GM23338 (cell line): ENCODE results near the gene ATP5PB. TPM values are rescaled to one million over a fixed set of nuclear protein-coding genes. Genes with fewer than 3 reads are reported as not detected.

Experiments
- ATAC-seq: fragments of 200-7000 bp; cut with Tn5 transposase; 3 replicates; pipeline ENCODE4 v1.9.1; 2020
- DNase-seq: peaks from one replicate; pipeline ENCODE4 v3.0.0-alpha.2; 2015; ENCODE audit warnings: low spot score
- H2AFZ ChIP-seq: fragments of 200-600 bp; sonication (generic); 2 replicates; pipeline ENCODE4 v1.8.0; 2016; ENCODE audit warnings: antibody characterized with exemption, mild to moderate bottlenecking, moderate library complexity
- H3F3A ChIP-seq: fragments of 200-600 bp; sonication (generic); replicated peaks from 2 replicates; pipeline ENCODE4 v1.8.0; 2017; ENCODE audit warnings: antibody characterized with exemption, mixed run types, low read depth
- H3K27ac ChIP-seq: fragments of 200-600 bp; sonication (generic); 2 replicates; pipeline ENCODE4 v1.6.1; 2016; ENCODE audit warnings: low read depth
- H3K27me3 ChIP-seq: fragments of 200-600 bp; sonication (generic); 2 replicates; pipeline ENCODE4 v1.8.0; 2016; ENCODE audit warnings: mild to moderate bottlenecking, mixed run types, moderate library complexity; ENCODE audit not compliant: insufficient read depth
- H3K36me3 ChIP-seq: fragments of 200-600 bp; sonication (generic); 2 replicates; pipeline ENCODE4 v1.8.0; 2016; ENCODE audit warnings: mild to moderate bottlenecking; ENCODE audit not compliant: insufficient read depth
- H3K4me1 ChIP-seq: fragments of 200-600 bp; sonication (generic); 2 replicates; pipeline ENCODE4 v1.8.0; 2016; ENCODE audit warnings: mild to moderate bottlenecking, moderate library complexity; ENCODE audit not compliant: insufficient read depth
- H3K4me2 ChIP-seq: fragments of 200-600 bp; sonication (generic); 2 replicates; pipeline ENCODE4 v1.7.1; 2017; ENCODE audit warnings: mixed run types
- H3K4me3 ChIP-seq: fragments of 200-600 bp; sonication (generic); 2 replicates; pipeline ENCODE4 v1.6.1; 2016; ENCODE audit warnings: mixed run types
- H3K79me2 ChIP-seq: fragments of 200-600 bp; sonication (generic); replicated peaks from 2 replicates; pipeline ENCODE4 v1.8.0; 2017; ENCODE audit warnings: mild to moderate bottlenecking; ENCODE audit not compliant: insufficient read depth
- H3K9me2 ChIP-seq: fragments of 200-600 bp; sonication (generic); 2 replicates; pipeline ENCODE4 v1.8.0; 2017; ENCODE audit not compliant: insufficient read depth
- H4K20me1 ChIP-seq: fragments of 200-600 bp; sonication (generic); replicated peaks from 2 replicates; pipeline ENCODE4 v1.8.0; 2017; ENCODE audit warnings: mild to moderate bottlenecking; ENCODE audit not compliant: insufficient read depth
- H3K27ac Mint-ChIP-seq: 2 replicates; pipeline ENCODE4 v1.8.0; 2020; ENCODE audit warnings: inconsistent platforms, mild to moderate bottlenecking, moderate library complexity, mixed read lengths
- H3K27me3 Mint-ChIP-seq: 3 replicates; pipeline ENCODE4 v1.8.0; 2022; ENCODE audit warnings: low read depth, mild to moderate bottlenecking, moderate library complexity, mixed read lengths, inconsistent platforms; ENCODE audit not compliant: insufficient read depth, poor library complexity
- H3K36me3 Mint-ChIP-seq: 3 replicates; pipeline ENCODE4 v1.8.0; 2021; ENCODE audit warnings: low read depth, mild to moderate bottlenecking, inconsistent platforms, moderate library complexity, mixed read lengths
- H3K4me1 Mint-ChIP-seq: 3 replicates; pipeline ENCODE4 v1.8.0; 2020; ENCODE audit warnings: mild to moderate bottlenecking, inconsistent platforms, mixed read lengths
- H3K4me3 Mint-ChIP-seq: 3 replicates; pipeline ENCODE4 v1.8.0; 2021; ENCODE audit warnings: moderate library complexity, mild to moderate bottlenecking, inconsistent platforms, mixed read lengths
- H3K9me3 Mint-ChIP-seq: 3 replicates; pipeline ENCODE4 v1.8.0; 2020; ENCODE audit warnings: moderate library complexity, mild to moderate bottlenecking, inconsistent platforms, mixed read lengths
- CREB1 ChIP-seq: fragments of 250-450 bp; sonication (Bioruptor Pico); IDR thresholded peaks from 2 replicates; pipeline ENCODE4 v1.5.0; 2020; ENCODE audit warnings: low read depth, mild to moderate bottlenecking, moderate library complexity
- CTCF ChIP-seq, 2 experiments: fragments of 200-600 bp in 1 of 2; sonication (generic) in 1 of 2; conservative IDR thresholded peaks; 2 replicates each; pipeline versions ENCODE4 v1.5.1 to v1.6.1; 2016 to 2017; ENCODE audit warnings: antibody characterized with exemption in 2 of 2, low read depth in 2 of 2, mild to moderate bottlenecking in 2 of 2, moderate library complexity in 1 of 2
- ETS1 ChIP-seq: IDR thresholded peaks from 2 replicates; pipeline ENCODE4 v1.6.1; 2016; ENCODE audit warnings: antibody characterized with exemption
- EZH2 ChIP-seq: fragments of 200-600 bp; sonication (generic); IDR thresholded peaks from one replicate; pipeline ENCODE4 v1.8.0; 2017; ENCODE audit warnings: antibody characterized with exemption, mild to moderate bottlenecking, low read depth; ENCODE audit not compliant: unreplicated experiment
- EZH2phosphoT487 ChIP-seq: fragments of 200-600 bp; sonication (generic); IDR thresholded peaks from one replicate; pipeline ENCODE4 v1.8.1; 2018; ENCODE audit warnings: antibody characterized with exemption; ENCODE audit not compliant: unreplicated experiment
- JUNB ChIP-seq: IDR thresholded peaks from one replicate; pipeline ENCODE4 v1.6.1; 2016; ENCODE audit warnings: antibody characterized with exemption; ENCODE audit not compliant: unreplicated experiment
- NANOG ChIP-seq: IDR thresholded peaks from 2 replicates; pipeline ENCODE4 v1.6.1; 2016; ENCODE audit warnings: antibody characterized with exemption, borderline replicate concordance
- POLR2AphosphoS5 ChIP-seq: IDR thresholded peaks from 2 replicates; pipeline ENCODE4 v1.6.1; 2016; ENCODE audit warnings: antibody characterized with exemption, low read depth
- REST ChIP-seq: IDR thresholded peaks from one replicate; pipeline ENCODE4 v1.6.1; 2018; ENCODE audit warnings: antibody characterized with exemption; ENCODE audit not compliant: unreplicated experiment
- STAT1 ChIP-seq: IDR thresholded peaks from one replicate; pipeline ENCODE4 v1.6.1; 2016; ENCODE audit warnings: antibody characterized with exemption; ENCODE audit not compliant: unreplicated experiment
- ZNF114 ChIP-seq: fragments of 250-450 bp; sonication (Bioruptor Pico); IDR thresholded peaks from 2 replicates; pipeline ENCODE4 v1.5.0; 2020; ENCODE audit warnings: mild to moderate bottlenecking, moderate library complexity
- ZNF331 ChIP-seq: fragments of 250-450 bp; sonication (Bioruptor Pico); IDR thresholded peaks from 2 replicates; pipeline ENCODE4 v1.5.0; 2020; ENCODE audit warnings: low read depth, mild to moderate bottlenecking, moderate library complexity
- ZNF462 ChIP-seq: fragments of 250-450 bp; sonication (Bioruptor Pico); IDR thresholded peaks from 2 replicates; pipeline ENCODE4 v1.5.0; 2020; ENCODE audit warnings: mild to moderate bottlenecking, moderate library complexity
- polyA plus RNA-seq: library from polyadenylated mRNA; unstranded; fragments of >200 nt; fragmentation: Nextera tagmentation; extraction: Ambion mirVana; gene quantifications from 2 replicates; pipeline ENCODE4 v1.2.1, GENCODE V29; 2016
- total RNA-seq: library from RNA; depleted of rRNA; stranded (reverse); fragments of >200 nt; shearing (Covaris generic); gene quantifications from 2 replicates; pipeline ENCODE4 v1.2.3, GENCODE V29; 2014

ATP5PB gene
- total and polyA plus RNA-seq, 2 experiments from 2014 or later, result 279 to 300 TPM

GRCh38 chr1:111452581-111452980 lies 3.3 kb downstream of the ATP5PB start (continued):
- TF ChIP-seq ZNF462 (CRISPR knock-in tag) (no peak), JUNB (no peak), POLR2AphosphoS5 (no peak), EZH2 (no peak), ZNF114 (no peak), ZNF331 (no peak), STAT1 (no peak)

- ATAC-seq, result no peak
- peaks cover 6% of the 10 kb centered on the region for H3K4me1 Mint-ChIP-seq
- Histone ChIP-seq H3K4me3 (no peak overlapping the region), H3K27me3 (no peaks in the 10 kb centered on the region), H3K27ac (no peak overlapping the region), H3K36me3 (peaks cover 27% of the 10 kb centered on the region; the same call in 1 of the 2 replicates), H3K79me2 (peaks cover 41% of the 10 kb centered on the region), H3K4me1 (0 out of 2 replicates have a peak, but pooled peaks cover 7% of the 10 kb centered on the region), H4K20me1 (0 out of 2 replicates have a peak, but pooled peaks cover 3% of the 10 kb centered on the region), H3K9me2 (no peaks in the 10 kb centered on the region), H2AFZ (no peak overlapping the region), H3K4me2 (no peak overlapping the region), H3F3A (no peaks in the 10 kb centered on the region)
- no peak for DNase-seq
- peaks cover 5% of the 10 kb centered on the region for H3K27me3 Mint-ChIP-seq
- peaks cover 50% of the 10 kb centered on the region for H3K36me3 Mint-ChIP-seq
- H3K4me3 Mint-ChIP-seq, result no peak overlapping the region
- H3K9me3 Mint-ChIP-seq, result no peaks in the 10 kb centered on the region
- no peak overlapping the region for H3K27ac Mint-ChIP-seq
- TF ChIP-seq CREB1 (CRISPR knock-in tag), result no peak
- TF ChIP-seq ZNF331, result no peak
- no peak for TF ChIP-seq POLR2AphosphoS5
- no peak for TF ChIP-seq NANOG
- no peak for TF ChIP-seq EZH2
- TF ChIP-seq EZH2phosphoT487, result no peak
- no peak for TF ChIP-seq JUNB
- TF ChIP-seq ZNF114, result no peak
- no peak for TF ChIP-seq CTCF (conservative IDR thresholded peaks at IDR 0.05; ENCODE audit: low read depth in 2 of 2)
- no peak for TF ChIP-seq ETS1
- no peak for TF ChIP-seq STAT1
- TF ChIP-seq REST, result no peak
Observed at GRCh38 chr1:111453706-111454105, 4.4 kb downstream of the ATP5PB start.
